Spleen (tissue), 11 donors: ENCODE results near the gene ZNF831. TPM values are rescaled to one million over a fixed set of nuclear protein-coding genes. Genes with fewer than 3 reads are reported as not detected.

Experiments
- DNase-seq: peaks from one replicate; pipeline ENCODE4 v3.0.0-alpha.2; 2020
- H3K27ac ChIP-seq, 8 donors: fragments of 200-600 bp; sonication (generic) in 7 of 8; 1 replicate in 4 of 8; 2 replicates in 4 of 8; pipeline versions ENCODE4 v1.5.0 to v1.8.0; 2016 to 2021; ENCODE audit warnings: inconsistent platforms in 4 of 8, mild to moderate bottlenecking in 4 of 8, moderate library complexity in 1 of 8
- H3K27me3 ChIP-seq, 7 donors: fragments of 200-600 bp; sonication (generic) in 6 of 7; replicated peaks in 1 of 7; 1 replicate in 4 of 7; 2 replicates in 3 of 7; pipeline versions ENCODE4 v1.5.0 to v1.8.0; 2016 to 2021; ENCODE audit warnings: inconsistent platforms in 3 of 7, mild to moderate bottlenecking in 1 of 7
- H3K36me3 ChIP-seq, 6 donors: fragments of 200-600 bp; sonication (generic) in 5 of 6; 1 replicate in 4 of 6; 2 replicates in 2 of 6; pipeline versions ENCODE4 v1.5.0 to v1.8.0; 2016 to 2021; ENCODE audit warnings: inconsistent platforms in 2 of 6
- H3K4me1 ChIP-seq, 6 donors: fragments of 200-600 bp; sonication (generic) in 5 of 6; 1 replicate in 3 of 6; 2 replicates in 3 of 6; pipeline versions ENCODE4 v1.5.0 to v1.8.0; 2016 to 2021; ENCODE audit warnings: inconsistent platforms in 3 of 6
- H3K4me3 ChIP-seq, 8 donors: fragments of 200-600 bp; sonication (generic) in 7 of 8; 1 replicate in 4 of 8; 2 replicates in 4 of 8; pipeline versions ENCODE4 v1.5.0 to v1.8.0; 2016 to 2021; ENCODE audit warnings: inconsistent platforms in 4 of 8, mild to moderate bottlenecking in 4 of 8, moderate library complexity in 2 of 8
- H3K9me3 ChIP-seq, 8 donors: fragments of 200-600 bp; sonication (generic) in 7 of 8; 1 replicate in 4 of 8; 2 replicates in 4 of 8; pipeline versions ENCODE4 v1.5.0 to v1.8.0; 2016 to 2021; ENCODE audit warnings: inconsistent platforms in 4 of 8
- CTCF ChIP-seq, 11 experiments: fragments of 200-600 bp in 7 of 11; fragments of 450-650 bp in 4 of 11; sonication (generic) in 4 of 11; IDR thresholded peaks in 8 of 11; conservative IDR thresholded peaks in 3 of 11; 1 replicate in 7 of 11; 2 replicates in 4 of 11; pipeline versions ENCODE4 v1.4.0 to v1.8.0; 2016 to 2021; ENCODE audit warnings: antibody characterized with exemption in 11 of 11, inconsistent platforms in 4 of 11, mild to moderate bottlenecking in 1 of 11
- POLR2A ChIP-seq, 3 donors: fragments of 450-650 bp; IDR thresholded peaks; one replicate each; pipeline ENCODE4 v1.5.1; 2017; ENCODE audit warnings: antibody characterized with exemption in 3 of 3, mild to moderate bottlenecking in 1 of 3
- POLR2AphosphoS5 ChIP-seq, 3 donors: sonication (generic); formaldehyde crosslinking; IDR thresholded peaks; one replicate each; pipeline ENCODE4 v1.5.1; 2017; ENCODE audit warnings: antibody characterized with exemption in 3 of 3
- WGBS, 5 donors: extraction: QIAGEN DNeasy Blood & Tissue Kit in 3 of 5; methylation state at CpG; one replicate each; pipeline versions ENCODE4 v1.1.5 to v1.1.7; 2013 to 2018; 5-methylcytosine and 5-hydroxymethylcytosine counted together
- intact Hi-C: fragments of 100-400 bp; cut with DNase I; formaldehyde crosslinking; loops from one replicate; pipeline ENCODE4 v1.15.0; 2023; ENCODE audit warnings: low total_unique reads
- polyA plus RNA-seq, 3 donors: library from polyadenylated mRNA; stranded (reverse); fragments of 200-250 nt; gene quantifications; one replicate each; pipeline ENCODE4 v1.2.1, GENCODE V29; 2013
- total RNA-seq, 7 donors: library from RNA; depleted of rRNA in 3 of 7; stranded (reverse); fragments of >200 nt in 3 of 7; fragmentation: NEBNext Ultra II Directional in 4 of 7; extraction: Animal tissue kit (Norgen Biotek cat#: 25700) in 4 of 7; gene quantifications; one replicate each; pipeline versions ENCODE4 v1.1.0 to v1.2.1, GENCODE V29; 2016 to 2021
- donor health status: healthy with polysubstance abuse.
- donor health status: DM: no; HTN: no; CAD: no; lungs with moderate emphysema.
- donor health status: DM: no; HTN: no; CAD: no.
- donor health status: Bipolar disorder and iron deficiency.
- donor health status: healthy.
- donor health status: DM: no; HTN: no; CAD: no.
- donor health status: DM: yes; HTN: yes; CAD: no.

The ZNF831 gene
- total and polyA plus RNA-seq, 10 donors = 1.2 to 29.2 (median 10.3) TPM

- H3K27me3 ChIP-seq = no peaks in the 10 kb centered on the region
- 81 to 91% (median 88%) methylated on average over 13 of the region's 13 CpGs for WGBS, 5 donors
Observed at GRCh38 chr20:59141818-59142581, 21.6 kb upstream of the ZNF831 start.

GRCh38 chr20:59143326-59143725, 20.3 kb upstream of the ZNF831 start:
- no peak for TF ChIP-seq CTCF (IDR thresholded peaks at IDR 0.05 in 8 of 11, conservative IDR thresholded peaks at IDR 0.05 in 3 of 11)
- TF ChIP-seq POLR2AphosphoS5 (IDR thresholded peaks at IDR 0.05) = no peak
- no peak for TF ChIP-seq POLR2A (IDR thresholded peaks at IDR 0.05)
- no peak for DNase-seq
- WGBS, 5 donors = 83 to 97% (median 89%) methylated on average over 5 of the region's 5 CpGs
- peaks cover 0 to 65% (median 28%) of the 10 kb centered on the region in 6 donors for H3K4me1 ChIP-seq
- H3K36me3 ChIP-seq = no peaks in the 10 kb centered on the region
- H3K9me3 ChIP-seq = no peaks in the 10 kb centered on the region
- no peak overlapping the region for H3K27ac ChIP-seq
- H3K4me3 ChIP-seq = no peak overlapping the region
- no peaks in the 10 kb centered on the region for H3K27me3 ChIP-seq
- intact Hi-C loops = no loop called here

More at GRCh38 chr20:59141818-59142581, 21.6 kb upstream of the ZNF831 start:
- Histone ChIP-seq H3K36me3 (no peaks in the 10 kb centered on the region), H3K4me1 (peaks cover 0 to 64% (median 18%) of the 10 kb centered on the region in 6 donors), H3K4me3 (no peak overlapping the region), H3K27ac (no peak overlapping the region), H3K9me3 (no peaks in the 10 kb centered on the region)
- intact Hi-C loops = no loop called here
- TF ChIP-seq CTCF (IDR thresholded peaks at IDR 0.05 in 8 of 11, conservative IDR thresholded peaks at IDR 0.05 in 3 of 11) (no peak), POLR2AphosphoS5 (IDR thresholded peaks at IDR 0.05) (no peak), POLR2A (IDR thresholded peaks at IDR 0.05) (no peak)
- DNase-seq = no peak

DNA sequence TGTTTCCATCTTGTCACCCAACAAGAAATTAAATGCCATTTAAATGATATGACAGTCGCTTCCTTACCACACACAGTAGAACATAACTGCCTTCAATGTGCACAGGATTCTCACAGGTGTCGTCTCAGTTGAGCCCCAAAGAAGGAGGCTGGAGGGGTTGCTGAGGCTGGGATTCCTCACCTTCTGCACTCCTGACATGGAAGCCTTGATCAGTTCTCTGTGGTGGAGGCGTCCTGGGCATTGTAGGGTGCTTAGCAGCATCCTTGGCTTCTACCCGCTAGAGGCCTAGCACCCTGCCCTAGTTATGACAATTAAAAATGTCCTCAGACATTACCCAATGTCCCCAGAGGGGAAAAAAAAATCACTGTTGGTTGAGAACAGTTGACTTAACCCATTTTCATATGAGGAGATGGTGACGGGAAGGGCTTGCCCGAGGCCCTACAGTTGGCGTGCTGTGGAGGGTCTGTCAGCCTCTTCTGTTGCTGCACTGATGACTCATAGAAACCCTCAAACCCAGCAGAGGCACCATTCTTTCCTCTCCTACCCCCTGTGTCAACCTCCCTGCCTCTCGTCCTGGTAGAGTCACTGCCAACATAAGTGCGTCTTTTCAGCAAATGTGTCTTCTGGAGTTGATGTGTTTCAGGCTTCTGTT, 19.3 kb upstream of the ZNF831 start:
- 75 to 86% (median 80%) methylated on average over 9 of the region's 9 CpGs for WGBS, 5 donors
- peak; percentile 41 for DNase-seq
- TF ChIP-seq POLR2AphosphoS5 (IDR thresholded peaks at IDR 0.05) = no peak
- TF ChIP-seq POLR2A (IDR thresholded peaks at IDR 0.05) = no peak
- TF ChIP-seq CTCF (IDR thresholded peaks at IDR 0.05 in 8 of 11, conservative IDR thresholded peaks at IDR 0.05 in 3 of 11) = no peak
- intact Hi-C loops = no loop called here
- Histone ChIP-seq H3K36me3 (no peaks in the 10 kb centered on the region), H3K27me3 (no peaks in the 10 kb centered on the region), H3K9me3 (no peaks in the 10 kb centered on the region), H3K4me3 (no peak overlapping the region), H3K27ac (peak overlapping the region in 2 of 8 donors; percentile 1 to 51), H3K4me1 (peaks cover 3 to 65% (median 35%) of the 10 kb centered on the region in 6 donors)

GRCh38 chr20:59144831-59145196, 18.8 kb upstream of the ZNF831 start:
- Histone ChIP-seq H3K9me3 (no peaks in the 10 kb centered on the region), H3K4me1 (peaks cover 7 to 65% (median 40%) of the 10 kb centered on the region in 6 donors), H3K27me3 (peaks cover 0 to 4% (median 0%) of the 10 kb centered on the region in 7 donors), H3K27ac (peak overlapping the region in 2 of 8 donors; percentile 1 to 51), H3K36me3 (no peaks in the 10 kb centered on the region), H3K4me3 (no peak overlapping the region)
- 86 to 98% (median 93%) methylated on average over 4 of the region's 4 CpGs for WGBS, 5 donors
- intact Hi-C loops = no loop called here
- no peak for TF ChIP-seq CTCF (IDR thresholded peaks at IDR 0.05 in 8 of 11, conservative IDR thresholded peaks at IDR 0.05 in 3 of 11)
- no peak for TF ChIP-seq POLR2AphosphoS5 (IDR thresholded peaks at IDR 0.05)
- no peak for TF ChIP-seq POLR2A (IDR thresholded peaks at IDR 0.05)
- peak; percentile 50 for DNase-seq
